Stimulated activated CD8-positive, alpha-beta memory T cell treated with anti-CD3 and anti-CD28 coated beads, Interleukin-15, amount 100 ng/mL, for 4 hours (primary cell): Measurements from ENCODE around the gene PLXNA1.

Experiments
- DNase-seq, 2 donors: peaks; one replicate each; pipeline ENCODE4 v3.0.0-alpha.2; 2020; ENCODE audit warnings: low read depth in 2 of 2

PLXNA1 gene

GRCh38 chr3:127018306-127018828, 35.5 kb downstream of the PLXNA1 start:
- DNase-seq: no peak

GRCh38 chr3:127019449-127019848, 36.5 kb downstream of the PLXNA1 start:
- no peak for DNase-seq

GRCh38 chr3:127020543-127020942, 37.6 kb downstream of the PLXNA1 start:
- no peak for DNase-seq

GRCh38 chr3:127022849-127023248, 39.9 kb downstream of the PLXNA1 start:
- no peak for DNase-seq

- DNase-seq: no peak
Observed at GRCh38 chr3:127025456-127025855, 42.5 kb downstream of the PLXNA1 start.

DNA sequence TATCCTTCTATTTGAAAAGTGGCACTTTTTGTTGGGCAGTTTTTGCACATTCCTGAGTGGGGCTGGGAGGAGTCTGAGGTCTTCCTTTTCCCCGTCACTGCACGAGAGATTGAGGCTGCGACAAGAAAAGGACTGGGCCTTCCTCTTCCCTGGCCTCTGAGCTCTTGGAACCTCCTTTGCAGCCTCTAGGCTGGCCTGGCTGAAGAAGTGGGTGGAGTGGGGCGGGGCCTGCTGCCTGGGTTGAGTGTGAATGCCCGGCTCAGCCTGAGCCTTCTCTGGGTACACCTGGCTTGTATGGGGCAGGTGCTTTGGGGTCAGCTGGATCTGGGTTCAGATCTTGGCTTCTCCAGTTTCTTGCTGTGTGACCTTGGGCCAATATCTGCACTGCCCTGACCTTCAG, 43.1 kb downstream of the PLXNA1 start:
- no peak for DNase-seq

GRCh38 chr3:127026661-127027060, 43.7 kb downstream of the PLXNA1 start:
- DNase-seq: no peak

- DNase-seq: no peak
Observed at GRCh38 chr3:127027061-127027735, 44.3 kb downstream of the PLXNA1 start.

- no peak for DNase-seq
Observed at GRCh38 chr3:127027811-127028548, 45.1 kb downstream of the PLXNA1 start.

GRCh38 chr3:127028781-127029657, 46.1 kb downstream of the PLXNA1 start:
- DNase-seq: no peak

DNA sequence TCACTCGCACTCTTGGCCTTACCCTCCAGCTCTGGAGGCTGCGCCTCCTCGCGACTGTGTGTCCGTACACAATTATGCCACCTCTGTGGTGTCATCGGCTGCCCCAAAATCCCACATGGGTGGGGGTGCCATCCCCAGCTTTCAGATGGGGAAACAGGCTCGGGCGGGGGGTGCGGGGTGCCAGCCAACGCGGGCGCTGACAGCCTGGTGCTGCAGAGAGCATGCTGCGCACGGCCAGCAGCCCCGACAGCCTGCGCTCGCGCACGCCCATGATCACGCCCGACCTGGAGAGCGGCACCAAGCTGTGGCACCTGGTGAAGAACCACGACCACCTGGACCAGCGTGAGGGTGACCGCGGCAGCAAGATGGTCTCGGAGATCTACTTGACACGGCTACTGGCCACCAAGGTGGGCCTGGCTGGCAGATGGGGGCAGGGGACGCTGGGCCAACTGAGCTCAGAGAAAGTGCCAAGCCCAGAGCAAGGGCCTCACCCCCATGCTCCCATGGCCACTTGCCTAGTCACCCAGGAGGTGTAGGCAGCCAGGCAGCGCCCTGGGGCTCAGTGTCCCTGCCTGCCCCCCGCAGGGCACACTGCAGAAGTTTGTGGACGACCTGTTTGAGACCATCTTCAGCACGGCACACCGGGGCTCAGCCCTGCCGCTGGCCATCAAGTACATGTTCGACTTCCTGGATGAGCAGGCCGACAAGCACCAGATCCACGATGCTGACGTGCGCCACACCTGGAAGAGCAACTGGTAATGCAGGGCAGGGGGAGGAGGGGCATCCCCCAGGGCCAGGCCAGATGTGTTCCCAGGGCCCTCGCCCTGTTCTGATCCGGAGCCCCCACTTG, 47.0 kb downstream of the PLXNA1 start:
- no peak for DNase-seq

- no peak for DNase-seq
Observed at GRCh38 chr3:127030508-127031412, 47.8 kb downstream of the PLXNA1 start.

DNA sequence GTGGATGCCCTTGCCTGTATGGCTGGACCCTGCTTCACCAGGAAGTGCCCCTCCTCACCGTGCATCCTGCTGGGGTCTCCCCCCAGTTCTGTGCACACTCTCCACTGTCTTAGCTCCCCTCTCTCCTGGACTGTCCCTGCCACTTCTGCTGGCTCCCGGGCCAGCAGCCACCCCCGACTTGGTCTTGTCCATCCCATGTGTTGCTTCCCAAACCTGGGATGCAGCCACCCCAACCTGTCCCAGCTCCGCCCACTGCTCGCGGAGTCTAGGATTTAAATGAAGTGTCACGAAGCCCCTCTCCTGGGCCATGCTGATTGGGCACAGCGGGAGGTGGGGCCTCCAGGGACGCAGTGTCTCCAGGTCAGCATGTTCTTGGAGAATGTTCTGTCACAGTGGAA, 48.5 kb downstream of the PLXNA1 start:
- DNase-seq: no peak

DNA sequence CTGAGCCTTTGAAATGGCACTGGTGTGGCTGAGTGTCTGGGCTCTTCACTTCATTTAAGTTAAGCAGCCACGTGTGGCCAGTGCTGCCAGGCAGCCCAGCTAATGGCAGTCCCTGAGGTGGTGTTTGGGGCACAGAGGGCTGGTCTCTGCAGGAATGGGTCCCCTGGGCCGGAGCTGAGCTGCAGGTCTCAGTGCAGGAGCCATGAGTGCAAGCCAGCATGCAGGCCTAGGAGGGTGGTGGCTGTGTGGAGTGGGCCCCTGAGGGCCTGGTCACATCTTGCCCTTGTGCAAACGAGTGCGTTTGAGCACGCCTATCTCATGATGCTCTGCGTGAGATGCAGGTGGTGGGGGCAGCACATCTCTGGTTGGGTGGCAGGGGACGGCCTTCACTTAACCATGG, 48.9 kb downstream of the PLXNA1 start:
- DNase-seq: no peak

- no peak for DNase-seq
Observed at GRCh38 chr3:127032296-127032990, 49.5 kb downstream of the PLXNA1 start.
